ENCODE data around the gene SPRED2. TPM values are rescaled to one million over a fixed set of nuclear protein-coding genes. Genes with fewer than 3 reads are reported as not detected.

The SPRED2 gene
- total RNA-seq, 2 donors from 2014 or later: 36.9 to 47.8 TPM

- peak overlapping the region; percentile 28 for H3K27ac ChIP-seq
- no peak for DNase-seq
These were observed 81.7 kb downstream of the SPRED2 start for GRCh38 chr2:65350651-65351056.

DNA sequence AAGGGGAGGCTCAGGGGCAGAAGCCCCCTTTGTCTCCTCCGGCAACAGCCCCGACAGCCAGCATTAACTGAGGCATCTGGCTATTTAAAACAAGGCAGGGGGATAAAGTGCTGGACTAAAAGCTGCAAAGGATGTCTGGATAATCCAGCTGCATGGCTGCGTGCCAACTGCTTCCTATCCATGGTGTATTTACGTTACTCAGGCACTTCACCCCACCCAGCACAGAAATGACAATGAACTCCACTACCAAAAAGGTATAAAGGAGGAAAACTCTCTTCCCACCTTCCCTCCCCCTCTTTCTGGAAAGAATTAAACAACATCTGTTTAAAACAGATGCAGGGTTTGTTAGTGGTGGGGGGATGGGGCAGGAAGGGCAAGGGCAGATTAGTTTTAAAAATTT, 82.5 kb downstream of the SPRED2 start:
- TF ChIP-seq, protein P1, sequence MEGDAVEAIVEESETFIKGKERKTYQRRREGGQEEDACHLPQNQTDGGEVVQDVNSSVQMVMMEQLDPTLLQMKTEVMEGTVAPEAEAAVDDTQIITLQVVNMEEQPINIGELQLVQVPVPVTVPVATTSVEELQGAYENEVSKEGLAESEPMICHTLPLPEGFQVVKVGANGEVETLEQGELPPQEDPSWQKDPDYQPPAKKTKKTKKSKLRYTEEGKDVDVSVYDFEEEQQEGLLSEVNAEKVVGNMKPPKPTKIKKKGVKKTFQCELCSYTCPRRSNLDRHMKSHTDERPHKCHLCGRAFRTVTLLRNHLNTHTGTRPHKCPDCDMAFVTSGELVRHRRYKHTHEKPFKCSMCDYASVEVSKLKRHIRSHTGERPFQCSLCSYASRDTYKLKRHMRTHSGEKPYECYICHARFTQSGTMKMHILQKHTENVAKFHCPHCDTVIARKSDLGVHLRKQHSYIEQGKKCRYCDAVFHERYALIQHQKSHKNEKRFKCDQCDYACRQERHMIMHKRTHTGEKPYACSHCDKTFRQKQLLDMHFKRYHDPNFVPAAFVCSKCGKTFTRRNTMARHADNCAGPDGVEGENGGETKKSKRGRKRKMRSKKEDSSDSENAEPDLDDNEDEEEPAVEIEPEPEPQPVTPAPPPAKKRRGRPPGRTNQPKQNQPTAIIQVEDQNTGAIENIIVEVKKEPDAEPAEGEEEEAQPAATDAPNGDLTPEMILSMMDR (IDR thresholded peaks at IDR 0.05): no peak

More at GRCh38 chr2:65350651-65351056, 81.7 kb downstream of the SPRED2 start:
- TF ChIP-seq, protein P1 (IDR thresholded peaks at IDR 0.05): peak; percentile 20
- intact Hi-C loops (cut with DNase I): no loop called here
- H3K27me3 ChIP-seq: no peaks in the 10 kb centered on the region
- H3K36me3 ChIP-seq: no peaks in the 10 kb centered on the region
- no peak overlapping the region for H3K4me3 ChIP-seq
- no peaks in the 10 kb centered on the region for H3K9me3 ChIP-seq
- peaks cover 23% of the 10 kb centered on the region for H3K4me1 ChIP-seq
- no peak overlapping the region for H3K9ac ChIP-seq (ENCODE audit: low read depth in 2 of 2, low read length in 2 of 2)

DNA sequence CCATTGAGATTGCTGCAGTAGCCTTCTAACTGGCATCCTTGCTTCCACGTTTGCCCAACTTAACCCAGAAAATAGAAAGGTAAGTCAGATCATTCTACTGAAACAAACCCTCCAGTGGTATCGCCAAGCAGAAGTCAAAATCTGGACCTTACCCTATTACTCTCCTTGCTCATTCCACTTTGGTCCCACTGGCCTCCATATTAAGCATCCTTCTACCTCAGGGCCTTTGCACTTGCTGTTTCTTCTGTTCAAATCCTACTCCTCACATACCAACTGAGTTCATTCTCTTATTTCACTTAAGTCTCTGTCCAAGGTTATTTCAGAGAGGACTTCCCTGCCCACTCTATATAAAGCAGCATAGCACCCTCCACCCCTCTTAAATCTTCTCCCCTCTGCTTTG, 84.5 kb downstream of the SPRED2 start:
- no peaks in the 10 kb centered on the region for H3K27me3 ChIP-seq
- H3K27ac ChIP-seq: no peak overlapping the region
- H3K9ac ChIP-seq (ENCODE audit: low read depth in 2 of 2, low read length in 2 of 2): no peak overlapping the region
- TF ChIP-seq, protein P1 (IDR thresholded peaks at IDR 0.05): no peak
- no peaks in the 10 kb centered on the region for H3K36me3 ChIP-seq
- DNase-seq: no peak
- no peaks in the 10 kb centered on the region for H3K9me3 ChIP-seq
- peaks cover 15% of the 10 kb centered on the region for H3K4me1 ChIP-seq
- intact Hi-C loops (cut with DNase I): no loop called here
- no peak overlapping the region for H3K4me3 ChIP-seq

More for the DNA sequence above, 82.5 kb downstream of the SPRED2 start:
- peaks cover 23% of the 10 kb centered on the region for H3K4me1 ChIP-seq
- intact Hi-C loops (cut with DNase I): no loop called here
- peak overlapping the region; percentile 28 for H3K27ac ChIP-seq
- no peak overlapping the region for H3K9ac ChIP-seq (ENCODE audit: low read depth in 2 of 2, low read length in 2 of 2)
- H3K9me3 ChIP-seq: no peaks in the 10 kb centered on the region
- DNase-seq: peak; percentile 84
- no peaks in the 10 kb centered on the region for H3K27me3 ChIP-seq
- no peak overlapping the region for H3K4me3 ChIP-seq
- no peaks in the 10 kb centered on the region for H3K36me3 ChIP-seq

GRCh38 chr2:65345631-65346030, 86.8 kb downstream of the SPRED2 start:
- Histone ChIP-seq H3K36me3 (no peaks in the 10 kb centered on the region), H3K27me3 (no peaks in the 10 kb centered on the region), H3K27ac (no peak overlapping the region), H3K4me1 (peaks cover 11% of the 10 kb centered on the region), H3K9ac (ENCODE audit: low read depth in 2 of 2, low read length in 2 of 2) (no peak overlapping the region), H3K4me3 (no peak overlapping the region), H3K9me3 (no peaks in the 10 kb centered on the region)
- intact Hi-C loops (cut with DNase I): no loop called here
- DNase-seq: no peak
- TF ChIP-seq, protein P1 (IDR thresholded peaks at IDR 0.05): no peak

GRCh38 chr2:65344689-65345088, 87.7 kb downstream of the SPRED2 start:
- H3K9me3 ChIP-seq: no peaks in the 10 kb centered on the region
- H3K27me3 ChIP-seq: no peaks in the 10 kb centered on the region
- H3K4me3 ChIP-seq: no peak overlapping the region
- no peaks in the 10 kb centered on the region for H3K36me3 ChIP-seq
- H3K9ac ChIP-seq (ENCODE audit: low read depth in 2 of 2, low read length in 2 of 2): no peak overlapping the region
- peaks cover 2% of the 10 kb centered on the region for H3K4me1 ChIP-seq
- intact Hi-C loops (cut with DNase I): no loop called here
- H3K27ac ChIP-seq: no peak overlapping the region
- no peak for DNase-seq
- TF ChIP-seq, protein P1 (IDR thresholded peaks at IDR 0.05): no peak

All from colonic mucosa (tissue), 4 donors.